IPS DF 19.7 (cell line): ENCODE data around the gene WDFY2.

Experiments used
- DNase-seq: peaks from one replicate; pipeline ENCODE4 v3.0.0-alpha.2; 2013; ENCODE audit warnings: low read depth, low spot score

WDFY2 gene

DNA sequence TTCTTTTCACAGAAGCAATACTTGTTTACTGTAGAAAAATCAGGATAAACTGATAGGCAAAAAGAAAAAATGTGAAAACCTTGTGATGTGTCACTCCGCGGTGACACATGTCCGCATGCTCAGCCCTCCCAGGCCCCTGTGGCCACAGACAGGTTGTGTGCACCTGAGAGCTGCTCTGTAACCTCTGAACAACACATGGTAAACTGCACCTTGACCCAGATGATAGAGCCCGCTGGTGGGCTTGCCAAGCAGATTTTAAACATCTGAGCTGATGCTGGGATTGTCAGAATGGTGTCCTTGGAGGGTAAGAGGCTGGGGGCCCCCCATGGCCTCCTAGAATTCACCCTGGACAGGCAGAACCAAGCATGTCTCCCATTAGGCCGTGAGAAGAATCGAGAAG is 185.9 kb downstream of the WDFY2 start:
- no peak for DNase-seq

DNA sequence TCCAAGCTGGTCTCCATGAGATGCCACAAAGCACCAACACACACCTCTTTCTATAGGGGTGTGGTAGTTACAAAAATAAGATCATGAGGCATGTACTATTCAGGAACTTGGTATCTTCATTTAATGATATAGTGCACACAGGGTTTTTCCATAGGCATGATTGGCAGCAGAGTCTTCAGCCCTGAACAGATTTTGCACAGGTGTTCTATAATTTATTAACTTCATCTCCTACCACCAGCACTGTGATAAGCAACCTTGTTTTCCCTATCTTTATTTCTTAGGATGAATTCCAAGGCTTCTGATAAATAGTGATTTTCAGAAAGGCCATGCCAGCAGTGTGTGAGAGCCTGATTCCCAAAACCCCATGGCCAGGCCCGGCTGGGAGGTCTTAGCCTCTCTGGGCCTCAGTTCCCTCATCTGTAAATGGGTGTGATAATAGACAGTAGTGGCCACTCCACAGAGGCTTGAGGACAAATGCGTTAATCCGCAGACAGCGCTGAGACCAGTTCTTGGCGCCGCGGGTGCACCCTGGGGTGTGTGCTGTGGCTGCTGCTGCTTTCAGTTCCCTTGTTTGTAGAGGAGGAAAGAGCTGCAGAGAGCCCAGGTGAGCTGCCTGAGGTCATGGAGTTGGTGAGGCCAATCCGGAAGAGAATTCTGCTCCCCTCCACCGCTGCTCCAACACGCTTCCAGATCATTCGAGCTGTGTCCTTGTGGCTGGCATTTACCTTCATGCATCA is 186.6 kb downstream of the WDFY2 start:
- no peak for DNase-seq

DNA sequence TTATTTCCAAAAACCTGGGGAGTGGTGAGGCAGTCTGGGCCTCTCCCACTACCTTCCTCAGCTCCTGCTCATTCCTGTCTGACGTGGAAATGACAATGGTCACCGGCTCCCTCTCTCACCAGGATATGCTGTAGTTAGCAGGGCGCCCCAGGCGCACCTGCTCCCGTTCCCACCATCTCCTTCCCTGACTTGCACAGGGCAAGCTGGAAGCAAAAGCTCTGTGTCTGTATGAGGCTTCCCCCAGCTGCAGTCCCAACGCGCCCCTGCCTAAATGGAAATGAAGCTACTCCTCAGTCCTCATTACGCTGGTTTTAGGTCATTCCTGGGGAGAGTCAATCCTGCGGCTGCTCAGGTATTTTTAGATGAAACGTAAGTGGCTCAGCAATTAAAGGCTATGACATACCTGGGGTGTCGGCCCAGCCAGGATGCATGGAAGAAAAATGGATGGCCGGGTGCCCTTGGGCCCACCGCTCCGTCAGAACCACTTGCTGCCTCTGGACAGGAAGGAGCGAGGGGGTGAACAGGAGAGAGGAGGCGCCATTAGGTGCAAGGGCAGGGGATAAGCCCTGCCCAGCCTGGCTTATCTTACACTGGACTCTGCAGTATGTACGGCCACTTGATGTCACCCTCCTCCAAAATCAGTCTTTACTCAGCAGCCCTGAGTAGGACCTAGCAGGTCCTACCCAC is 187.3 kb downstream of the WDFY2 start:
- no peak for DNase-seq

DNA sequence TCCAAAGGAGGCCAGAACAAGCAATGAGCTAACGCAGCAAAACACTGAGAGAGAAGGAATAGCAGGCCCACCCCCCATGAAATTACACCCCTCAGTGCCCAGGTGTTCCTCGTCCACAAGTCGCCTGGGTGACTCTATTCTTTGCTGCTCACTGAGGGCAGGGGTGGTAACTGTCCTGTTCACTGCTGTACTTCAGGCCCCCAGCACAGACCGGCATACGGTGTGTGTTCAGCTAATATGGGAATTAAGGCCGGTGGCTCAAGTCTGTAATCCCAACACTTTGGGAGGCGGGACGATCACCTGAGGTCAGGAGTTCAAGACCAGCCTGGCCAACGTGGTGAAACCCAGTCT is 187.8 kb downstream of the WDFY2 start:
- no peak for DNase-seq

DNA sequence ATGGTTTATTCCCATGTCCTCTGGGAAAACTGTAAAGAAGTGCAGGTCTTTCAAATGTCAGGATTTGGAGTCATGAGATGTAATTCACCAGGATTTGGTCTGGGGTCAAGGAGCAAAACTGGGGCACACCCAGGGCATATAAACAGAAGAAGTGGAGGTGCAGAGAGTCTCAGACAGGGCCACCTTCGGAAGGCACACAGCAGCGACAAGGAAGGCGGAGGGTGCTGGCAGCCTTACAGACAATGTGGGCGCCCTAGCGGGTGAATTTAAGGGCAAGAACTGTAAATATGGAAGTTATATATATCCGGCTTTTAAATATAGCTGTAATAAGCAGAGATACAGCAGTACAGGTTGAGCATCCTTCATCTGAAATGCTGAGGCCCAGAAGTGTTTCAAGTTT is 188.5 kb downstream of the WDFY2 start:
- DNase-seq, result no peak

DNA sequence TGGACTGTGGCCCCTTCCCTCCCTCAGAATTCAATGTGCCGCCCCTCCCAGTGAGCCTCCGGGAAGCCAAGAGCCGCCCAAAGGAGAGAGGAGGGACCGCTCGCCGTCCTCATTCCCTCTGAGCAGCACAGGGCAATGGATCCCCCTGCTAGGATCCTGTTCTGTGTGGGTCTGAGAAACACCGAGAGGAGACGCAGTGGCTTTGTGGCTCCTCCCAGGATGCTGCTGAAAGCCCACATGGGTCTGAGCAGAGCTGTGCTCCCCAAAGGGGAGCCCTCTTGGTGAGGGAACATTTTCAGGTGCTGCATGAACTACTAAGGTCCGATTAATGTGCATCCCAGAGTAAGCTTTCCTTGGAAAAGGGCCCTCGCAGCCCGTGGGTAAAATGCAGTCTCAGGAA is 189.3 kb downstream of the WDFY2 start:
- DNase-seq, result no peak

DNA sequence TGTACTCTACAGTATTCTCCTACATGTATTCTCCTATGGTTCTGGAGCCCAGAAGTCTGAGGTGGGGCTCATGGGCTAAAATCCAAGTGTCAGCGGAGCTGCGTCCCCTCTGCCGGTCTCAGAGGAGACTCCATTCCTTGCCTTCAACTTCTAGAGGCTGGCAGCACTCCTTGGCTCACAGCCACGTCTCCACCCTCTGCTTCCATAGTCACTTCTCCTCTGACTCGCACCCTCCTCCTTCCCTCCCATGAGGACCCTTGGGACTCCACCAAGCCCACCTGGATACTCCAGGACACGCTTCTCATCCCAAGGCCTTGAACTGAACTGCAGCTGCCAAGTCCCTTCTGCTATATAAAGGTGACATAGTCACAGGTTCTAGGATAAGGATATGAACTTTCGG is 191.9 kb downstream of the WDFY2 start:
- no peak for DNase-seq

DNA sequence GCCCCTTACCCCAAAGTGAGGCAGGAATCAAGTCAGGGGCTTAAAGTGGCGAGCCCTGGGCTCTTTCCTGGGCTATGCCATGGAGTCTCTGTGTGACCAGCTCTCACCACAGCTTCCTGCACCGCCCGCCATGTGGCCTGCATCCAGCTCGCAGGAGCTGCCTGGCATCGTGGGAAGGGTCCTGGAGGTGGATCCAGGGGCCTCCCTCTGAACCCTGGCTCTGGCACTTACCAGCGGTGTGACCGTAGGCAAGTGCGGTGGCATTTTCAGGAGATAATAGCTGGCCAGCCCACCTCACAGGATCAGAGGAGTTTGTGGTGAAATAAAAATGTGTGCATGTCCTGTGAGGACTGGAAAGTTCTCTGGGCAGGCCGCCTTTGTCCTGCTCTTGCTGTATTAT is 193.7 kb downstream of the WDFY2 start:
- no peak for DNase-seq

DNA sequence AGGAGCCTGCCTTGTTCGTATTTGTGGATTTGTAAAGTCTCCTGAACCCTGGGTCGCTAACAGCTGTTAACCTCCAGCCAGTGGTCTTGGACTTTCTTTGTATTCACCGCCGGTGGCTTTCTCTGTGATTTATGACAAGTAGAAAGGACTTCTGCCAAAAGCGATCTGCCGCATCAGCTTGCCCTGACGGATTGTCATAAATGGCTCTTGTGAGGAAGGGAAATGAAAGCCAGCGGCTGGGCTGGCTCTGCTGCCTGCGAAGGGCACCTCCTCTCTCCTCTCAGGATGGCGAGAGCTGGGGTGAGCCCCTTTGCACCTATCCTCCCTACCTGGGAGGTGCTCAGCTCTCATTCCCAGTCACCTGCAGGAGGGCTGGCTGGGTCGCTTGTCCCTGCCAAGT is 194.1 kb downstream of the WDFY2 start:
- DNase-seq, result no peak

DNA sequence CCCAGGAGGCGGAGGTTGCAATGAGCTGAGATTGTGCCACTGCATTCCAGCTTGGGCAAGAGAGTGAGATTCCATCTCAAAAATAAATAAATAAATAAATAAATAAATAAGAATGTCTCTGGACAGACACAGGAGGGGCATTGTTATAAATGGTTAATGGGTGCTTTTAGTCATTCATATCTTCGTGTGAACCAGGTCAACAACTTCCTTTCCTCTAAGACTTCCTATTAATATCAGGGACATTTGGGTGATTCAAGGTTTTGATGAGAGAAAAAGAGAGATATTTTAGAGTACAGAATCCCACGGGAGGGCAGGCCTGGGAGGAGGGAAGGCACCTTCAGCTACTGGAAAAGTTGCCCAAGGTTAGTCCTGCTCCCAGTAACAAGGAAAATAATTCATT is 195.8 kb downstream of the WDFY2 start:
- DNase-seq, result no peak

DNA sequence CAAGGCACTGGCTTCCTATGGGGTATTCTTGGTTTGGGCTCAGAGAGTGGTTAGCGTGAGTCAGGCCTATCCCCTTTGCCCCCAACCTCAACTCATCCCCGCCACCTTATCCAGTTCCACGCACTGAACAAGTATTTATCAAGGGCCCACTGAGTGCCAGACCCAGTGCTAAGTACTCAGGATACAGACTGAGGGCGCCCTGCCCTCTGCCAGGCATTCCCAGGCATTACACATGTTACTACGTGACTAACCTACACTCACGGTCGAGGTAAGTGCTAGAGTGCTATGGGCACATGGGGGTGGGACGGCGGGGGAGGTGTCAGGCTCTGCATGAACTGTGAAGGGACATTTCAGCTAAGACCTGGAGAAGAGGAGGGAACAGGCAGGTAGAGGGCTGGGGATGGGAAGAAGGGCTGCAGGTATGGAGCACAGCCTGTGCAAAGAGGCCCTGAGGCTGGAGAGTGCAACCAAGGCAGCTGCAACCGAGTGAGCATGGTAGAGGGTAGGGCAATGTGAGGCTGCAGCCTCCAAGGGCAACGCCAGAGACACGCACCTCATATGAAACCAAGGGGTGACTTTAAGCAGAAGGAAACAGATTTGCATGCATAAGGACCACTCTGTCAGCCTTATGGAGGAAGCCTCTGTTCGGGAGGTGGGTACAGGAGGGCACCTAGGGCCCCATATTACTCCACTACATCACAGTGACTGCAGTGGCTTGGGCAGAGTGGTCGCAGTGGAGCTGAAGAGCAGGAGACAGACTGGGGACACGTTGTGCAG is 197.2 kb downstream of the WDFY2 start:
- no peak for DNase-seq

DNA sequence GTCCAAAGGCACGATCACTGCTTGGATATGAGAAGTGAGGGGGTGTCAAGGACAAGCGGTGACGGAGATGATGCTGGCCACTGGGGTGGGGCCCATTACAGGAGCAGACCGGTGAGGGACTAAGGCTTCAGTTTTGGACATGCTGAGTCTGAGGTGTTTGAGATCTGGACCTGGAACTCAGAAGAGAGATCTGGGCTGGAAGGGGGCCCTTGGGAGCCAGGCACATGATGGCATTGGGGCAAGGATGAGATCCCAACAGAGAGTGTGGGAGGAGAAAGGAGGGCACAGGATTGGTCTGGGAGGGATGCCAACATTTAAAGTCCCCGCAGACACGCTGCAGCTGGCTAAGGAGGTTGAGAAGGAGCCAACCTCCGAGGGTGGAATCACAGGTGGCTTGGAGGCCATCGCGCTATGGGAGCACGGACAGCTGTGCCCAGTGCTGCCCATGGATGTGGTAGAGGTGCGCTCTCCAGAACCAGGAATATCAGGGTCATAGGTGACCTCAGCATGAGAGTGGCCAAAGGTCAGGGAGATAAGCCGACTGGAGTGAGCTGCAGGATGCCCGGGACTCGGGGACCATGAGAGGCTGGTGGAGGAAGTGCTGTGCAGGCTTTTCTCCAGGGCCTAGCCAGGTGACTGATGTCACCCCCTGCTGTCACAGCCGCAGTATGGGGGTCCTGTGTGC is 197.9 kb downstream of the WDFY2 start:
- no peak for DNase-seq

DNA sequence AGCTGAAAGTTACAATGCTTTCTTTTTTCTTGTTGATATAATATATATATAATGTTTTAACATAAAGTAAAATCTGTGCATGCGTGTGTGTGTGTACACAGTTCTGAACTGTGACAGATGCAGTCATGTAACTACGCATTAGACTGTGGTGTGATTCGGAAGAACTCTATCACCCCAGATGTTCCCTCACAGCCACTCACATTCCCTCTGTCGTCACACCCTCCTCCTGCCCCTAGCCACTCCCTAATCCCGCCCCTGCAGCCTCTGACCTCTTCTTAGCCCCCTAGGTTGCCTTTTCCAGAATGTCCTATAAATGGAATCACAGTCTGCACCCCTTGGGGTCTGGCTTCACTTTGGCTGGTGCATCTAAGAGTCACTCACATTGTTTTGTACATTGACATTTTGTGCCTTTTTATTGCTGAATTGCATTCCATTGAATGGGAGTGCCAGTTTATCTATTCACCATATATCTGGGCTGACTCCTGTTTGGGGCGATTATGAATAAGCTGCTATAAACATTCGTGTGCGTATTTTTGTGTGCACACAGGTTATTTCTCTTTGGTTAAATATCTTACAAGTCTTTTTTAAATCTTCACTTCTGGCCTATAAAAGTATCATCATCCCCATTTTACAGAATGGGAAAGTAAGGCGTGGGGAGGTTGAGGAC is 199.3 kb downstream of the WDFY2 start:
- DNase-seq, result no peak

DNA sequence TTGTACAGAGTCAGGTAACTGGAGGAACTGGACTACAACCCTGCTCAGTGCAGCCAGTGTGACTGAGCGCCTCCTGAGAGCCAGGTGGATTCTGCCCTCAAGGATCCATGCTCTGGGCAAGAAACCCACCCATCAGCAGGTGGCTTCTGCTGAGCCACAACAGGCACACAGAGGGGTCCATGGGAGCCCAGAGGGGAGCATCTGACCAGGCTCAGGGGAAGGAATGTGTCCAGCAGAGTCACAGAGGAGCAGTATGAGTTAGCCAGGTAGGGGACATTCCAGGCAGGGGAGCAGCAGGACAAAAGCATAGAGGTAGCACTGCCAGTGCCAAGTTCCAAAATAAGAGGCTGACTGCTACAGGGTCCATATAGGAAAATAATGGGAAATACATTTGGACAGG is 199.8 kb downstream of the WDFY2 start:
- no peak for DNase-seq

DNA sequence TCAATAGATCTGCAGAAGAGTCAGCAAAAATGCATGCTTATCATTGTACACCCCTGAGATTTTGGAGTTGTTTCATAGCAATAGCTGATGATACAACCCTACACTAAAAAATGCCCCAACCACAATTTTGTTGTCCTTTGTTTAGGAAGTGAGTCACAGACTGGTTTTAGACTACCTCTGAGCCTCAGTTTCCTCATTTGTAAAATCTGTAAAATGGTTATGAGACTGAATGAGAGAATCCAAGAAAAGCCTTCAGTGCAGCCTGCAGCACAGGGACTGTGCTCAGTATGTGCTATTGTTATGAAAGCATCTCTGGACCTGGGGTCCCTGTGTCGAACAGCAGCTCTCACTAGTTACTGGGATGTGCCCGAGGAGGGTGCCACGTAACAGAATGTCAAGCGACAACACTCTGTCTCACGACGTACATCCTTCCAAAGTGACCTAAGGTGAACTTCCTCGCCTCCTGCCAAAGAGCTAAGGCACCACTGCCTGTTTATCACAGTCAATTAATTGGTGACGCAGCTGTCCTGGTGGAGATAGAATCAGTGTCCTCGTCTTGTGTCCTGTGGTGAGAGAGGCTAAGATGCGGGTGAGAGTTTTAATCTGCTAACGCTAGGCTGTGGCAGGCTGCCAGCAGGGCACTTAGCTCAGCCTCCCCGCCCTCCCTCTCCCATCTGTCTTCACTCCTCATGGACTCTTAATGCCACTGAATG is 201.6 kb downstream of the WDFY2 start:
- DNase-seq, result no peak

DNA sequence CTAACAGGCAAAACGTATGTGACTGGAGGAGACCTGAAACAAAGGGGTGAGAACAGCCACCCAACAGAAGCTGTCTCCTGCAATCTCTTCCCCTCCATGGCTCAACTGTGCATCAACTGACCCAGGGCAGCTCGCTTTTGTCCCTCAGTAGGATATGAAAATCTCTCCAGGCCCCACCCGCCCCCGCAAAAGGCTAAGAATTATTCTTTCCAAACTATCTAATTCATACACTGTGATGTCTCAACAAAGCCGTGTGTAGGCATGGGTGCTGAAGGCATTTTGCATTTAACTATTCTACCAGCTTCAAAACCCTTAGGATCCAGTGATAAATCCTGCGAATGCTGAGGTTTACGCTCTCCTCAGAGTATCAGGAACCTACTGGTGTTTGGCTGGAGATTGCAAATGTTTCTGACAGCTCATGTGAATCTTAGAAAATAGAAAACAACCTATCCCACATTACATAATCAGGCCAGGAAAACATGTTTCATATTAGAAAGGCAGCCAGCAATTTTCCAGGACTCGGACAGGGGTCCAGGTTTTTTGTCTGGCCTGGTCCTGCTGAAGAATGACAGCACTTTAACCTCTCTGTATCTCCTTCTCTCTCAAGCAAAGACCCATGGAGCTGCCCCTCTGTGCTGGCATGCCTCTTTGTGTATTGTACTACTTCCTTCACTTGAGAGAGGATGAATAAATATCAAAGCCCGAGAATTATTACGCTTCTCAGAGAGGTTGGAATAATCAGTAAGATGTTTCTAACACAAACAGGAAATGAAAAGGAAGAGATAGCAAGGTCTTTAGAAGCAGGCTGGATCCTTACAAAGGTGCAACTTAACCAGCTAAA is 202.4 kb downstream of the WDFY2 start:
- DNase-seq, result no peak

DNA sequence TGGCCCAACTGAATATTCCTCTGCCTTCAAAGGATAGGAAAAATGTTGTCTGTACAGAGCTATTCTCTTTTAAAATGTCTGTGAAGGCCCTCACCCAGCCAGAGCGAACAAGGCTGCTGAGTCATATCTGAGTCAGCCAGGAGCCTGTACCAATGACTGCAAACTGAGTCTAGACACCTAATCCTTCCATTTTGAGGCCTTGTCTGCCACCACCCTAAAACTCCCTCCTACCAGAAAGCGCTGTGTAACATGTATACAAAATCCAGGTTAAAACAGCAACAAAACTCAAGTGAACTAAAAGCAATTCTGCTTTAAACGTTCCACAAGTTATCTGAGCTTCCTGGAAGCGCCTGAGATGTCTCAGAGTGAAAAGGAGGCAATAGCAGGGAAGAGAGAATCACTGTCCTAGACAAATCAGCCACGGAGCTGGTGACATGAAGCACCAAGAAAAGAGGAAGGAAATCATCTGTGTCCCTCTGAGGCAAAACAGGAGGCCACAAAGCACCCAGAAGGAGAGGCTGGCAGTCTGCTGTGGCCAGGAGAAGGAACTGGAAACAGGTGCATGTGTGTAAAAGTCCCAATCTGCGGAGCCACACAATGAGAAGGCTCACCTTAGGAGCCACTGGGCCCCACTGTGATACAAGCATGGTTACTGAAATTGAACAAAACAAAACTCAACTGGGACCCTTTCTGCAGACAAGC is 209.5 kb downstream of the WDFY2 start:
- DNase-seq, result no peak

DNA sequence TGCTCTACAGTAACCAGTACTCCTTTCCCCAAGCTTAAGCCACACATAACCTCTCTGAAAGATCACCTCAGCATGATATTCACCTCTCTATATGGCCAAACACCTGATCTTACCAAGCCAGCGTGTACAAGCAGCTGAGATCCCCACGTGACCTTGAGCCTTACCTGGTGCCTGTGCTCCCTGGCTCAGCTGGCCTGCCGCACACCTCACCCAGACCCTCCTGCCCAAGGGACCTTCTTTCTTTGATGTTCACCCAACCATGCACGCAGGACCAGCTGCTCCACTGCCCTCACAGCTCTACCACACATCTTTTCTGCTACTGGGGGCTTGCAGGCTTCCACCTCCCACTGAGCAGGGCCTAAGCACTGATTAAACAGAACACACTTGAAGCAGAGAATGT is 210.7 kb downstream of the WDFY2 start:
- no peak for DNase-seq

DNA sequence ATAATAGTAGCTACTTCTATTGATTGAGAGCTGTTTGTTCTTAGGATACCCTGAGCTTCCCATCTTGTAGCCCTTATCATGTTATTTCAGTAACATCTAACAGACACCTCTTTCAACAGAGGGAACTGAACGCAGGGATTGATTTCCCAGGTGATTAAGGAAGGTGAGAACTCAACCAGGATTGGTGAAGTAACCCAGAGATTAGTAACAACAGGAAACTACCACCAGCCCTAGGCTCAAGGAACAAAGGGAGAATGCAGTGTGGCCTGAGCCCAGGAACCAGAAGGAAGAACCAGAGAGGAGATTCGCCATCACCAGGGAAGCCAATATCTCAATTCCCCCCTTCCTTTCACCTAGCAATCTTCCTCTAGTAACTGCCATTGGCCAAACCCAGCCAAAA is 211.2 kb downstream of the WDFY2 start:
- no peak for DNase-seq

DNA sequence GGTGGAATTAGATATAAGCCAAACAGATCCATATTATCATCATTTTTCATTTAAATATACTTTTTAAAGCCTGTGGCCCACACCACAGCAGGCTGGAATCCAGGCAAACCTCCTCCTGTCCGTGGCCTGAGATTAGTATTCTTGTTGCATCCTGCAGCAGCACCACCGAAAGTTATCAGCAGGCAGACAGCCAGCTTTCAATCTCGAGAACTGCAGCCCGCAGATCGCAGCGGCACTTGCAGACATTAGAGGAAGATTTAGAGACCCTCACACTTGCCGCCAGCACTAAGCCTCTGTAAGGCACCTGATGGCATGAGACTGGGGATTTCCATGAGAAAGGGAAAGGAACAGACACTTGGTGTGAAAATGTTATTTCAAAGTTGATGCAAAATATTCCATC is 212.3 kb downstream of the WDFY2 start:
- no peak for DNase-seq
